ENCODE measurements around the gene QPRT.

Gene QPRT

GRCh38 chr16:29649588-29650494, 29.1 kb upstream of the QPRT start:
- no peak for TF ChIP-seq CTCF (IDR thresholded peaks at IDR 0.05)

GRCh38 chr16:29650771-29651170, 28.2 kb upstream of the QPRT start:
- TF ChIP-seq CTCF (IDR thresholded peaks at IDR 0.05): no peak

DNA sequence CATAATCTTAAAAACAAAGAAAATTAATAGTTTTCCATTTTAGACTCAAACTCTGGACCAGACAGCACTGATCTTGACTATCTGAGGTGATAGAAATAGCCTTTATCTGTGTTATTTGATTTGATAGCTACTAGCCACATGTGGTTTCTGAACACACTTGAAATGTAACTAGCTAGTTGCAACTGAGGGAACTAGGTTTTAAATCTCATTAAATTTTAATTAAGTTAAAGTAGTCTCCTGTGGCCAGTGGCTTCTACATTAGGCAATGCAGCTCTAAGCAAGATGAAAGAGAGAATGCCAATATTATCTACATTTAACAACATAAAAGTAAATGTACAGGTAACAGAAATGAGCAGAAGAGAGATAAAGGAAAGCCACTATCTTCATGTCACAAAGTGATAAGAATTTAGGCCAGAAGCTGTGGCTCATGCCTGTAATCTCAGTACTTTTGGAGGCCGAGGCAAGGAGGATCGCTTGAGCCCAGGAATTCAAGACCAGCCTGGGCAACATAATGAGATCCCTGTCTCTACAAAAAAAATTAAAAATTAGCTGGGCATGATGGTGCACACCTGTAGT, 27.1 kb upstream of the QPRT start:
- no peak for TF ChIP-seq CTCF (IDR thresholded peaks at IDR 0.05)

- TF ChIP-seq CTCF (IDR thresholded peaks at IDR 0.05): no peak
Measured at GRCh38 chr16:29653471-29653870, 25.5 kb upstream of the QPRT start.

- TF ChIP-seq CTCF (IDR thresholded peaks at IDR 0.05): no peak
Measured at GRCh38 chr16:29656688-29657523, 22.1 kb upstream of the QPRT start.

GRCh38 chr16:29658705-29659104, 20.3 kb upstream of the QPRT start:
- TF ChIP-seq CTCF (IDR thresholded peaks at IDR 0.05): no peak

GRCh38 chr16:29662000-29662728, 16.8 kb upstream of the QPRT start:
- no peak for TF ChIP-seq CTCF (IDR thresholded peaks at IDR 0.05)

Measured in LNCAP (cell line).